GM21515 (cell line): ENCODE data around the gene WFDC1.

Source experiments
- ATAC-seq: cut with Tn5 transposase; IDR thresholded peaks from one replicate; pipeline ENCODE4 v1.9.1; 2021; ENCODE audit not compliant: unreplicated experiment

Gene WFDC1, protein sequence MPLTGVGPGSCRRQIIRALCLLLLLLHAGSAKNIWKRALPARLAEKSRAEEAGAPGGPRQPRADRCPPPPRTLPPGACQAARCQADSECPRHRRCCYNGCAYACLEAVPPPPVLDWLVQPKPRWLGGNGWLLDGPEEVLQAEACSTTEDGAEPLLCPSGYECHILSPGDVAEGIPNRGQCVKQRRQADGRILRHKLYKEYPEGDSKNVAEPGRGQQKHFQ

DNA sequence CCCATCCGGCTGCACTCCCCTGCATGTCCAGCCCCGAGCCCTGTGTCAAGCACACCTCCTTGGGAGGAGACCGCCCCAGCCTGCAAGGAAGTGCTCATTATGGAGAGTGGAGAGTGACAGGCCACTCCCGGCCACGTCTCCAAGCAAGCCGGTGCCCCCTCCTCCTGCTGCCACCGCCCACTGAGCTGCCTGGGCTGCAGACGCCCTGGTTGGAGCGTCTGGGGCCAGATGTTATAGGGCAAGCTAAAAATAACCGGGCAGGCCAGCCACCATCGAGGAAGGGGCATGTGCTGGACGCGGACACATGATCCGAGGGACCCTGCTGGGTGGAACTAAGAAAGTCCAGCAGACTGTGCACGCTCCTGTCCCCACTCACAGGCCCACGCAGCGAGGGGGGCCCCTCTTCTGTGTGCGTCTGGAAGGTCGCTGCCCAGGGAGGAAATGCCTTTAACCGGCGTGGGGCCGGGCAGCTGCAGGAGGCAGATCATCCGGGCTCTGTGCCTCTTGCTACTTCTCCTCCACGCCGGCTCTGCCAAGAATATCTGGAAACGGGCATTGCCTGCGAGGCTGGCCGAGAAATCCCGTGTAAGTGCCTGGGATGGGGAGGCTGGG is at the start of gene WFDC1:
TSS of gene WFDC1 (plus strand) at position 348 of the 612 bp plus-strand sequence. CDS start at position 442, 94 bp downstream.
- ATAC-seq: no peak

DNA sequence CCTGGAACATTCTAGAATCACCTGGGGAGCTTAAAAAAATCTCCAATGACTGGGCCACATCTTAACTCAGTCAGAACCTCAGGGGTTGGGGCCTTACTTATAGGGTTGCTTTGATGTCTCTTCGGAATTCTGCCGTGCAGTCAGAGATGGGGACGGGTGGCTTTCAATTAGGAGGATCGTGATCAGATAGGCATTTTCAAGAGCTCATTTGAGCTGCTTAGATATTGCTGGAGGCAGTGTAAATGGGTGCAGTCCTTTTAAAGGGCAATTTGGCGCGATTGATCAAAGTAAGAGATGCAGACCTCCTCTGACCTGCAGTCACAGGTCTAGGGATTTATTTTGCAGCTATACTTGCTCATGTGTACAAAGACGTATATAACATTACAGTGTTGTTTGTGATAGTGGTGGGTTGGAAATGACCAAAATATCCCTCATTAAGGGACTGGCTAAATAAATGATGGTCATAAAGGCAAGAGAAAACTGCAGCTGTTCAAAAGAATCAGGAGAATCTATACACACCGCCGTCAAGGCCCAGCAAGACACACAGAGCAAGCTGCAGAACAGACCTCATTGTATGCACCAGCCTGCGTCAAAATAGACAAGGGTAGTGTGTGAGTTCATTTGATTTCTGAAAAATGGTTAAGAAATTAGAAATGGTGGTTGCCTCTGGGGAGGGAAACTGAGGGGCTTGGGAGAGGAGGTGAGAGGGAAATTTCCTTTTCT is 48.6 kb upstream of the WFDC1 start:
- no peak for ATAC-seq

DNA sequence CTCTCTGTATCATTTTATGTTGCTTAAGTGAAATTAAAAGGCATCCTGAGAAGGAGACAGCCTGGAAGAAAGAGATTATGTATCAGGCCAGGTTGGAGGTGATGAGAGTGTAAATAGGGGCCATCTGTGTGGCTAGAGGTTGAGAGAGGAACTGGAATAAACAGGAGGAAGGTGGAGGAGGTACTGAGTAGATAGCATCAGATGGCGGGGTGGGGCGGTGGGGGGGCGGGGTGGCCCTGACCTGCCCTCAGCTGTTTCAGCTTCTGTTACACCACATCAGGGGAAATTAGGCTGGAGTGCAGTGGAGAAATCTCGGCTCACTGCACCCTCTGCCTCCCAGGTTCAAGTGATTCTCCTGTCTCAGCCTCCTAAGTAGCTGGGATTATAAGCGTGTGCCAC is 48.0 kb upstream of the WFDC1 start:
- ATAC-seq: no peak

DNA sequence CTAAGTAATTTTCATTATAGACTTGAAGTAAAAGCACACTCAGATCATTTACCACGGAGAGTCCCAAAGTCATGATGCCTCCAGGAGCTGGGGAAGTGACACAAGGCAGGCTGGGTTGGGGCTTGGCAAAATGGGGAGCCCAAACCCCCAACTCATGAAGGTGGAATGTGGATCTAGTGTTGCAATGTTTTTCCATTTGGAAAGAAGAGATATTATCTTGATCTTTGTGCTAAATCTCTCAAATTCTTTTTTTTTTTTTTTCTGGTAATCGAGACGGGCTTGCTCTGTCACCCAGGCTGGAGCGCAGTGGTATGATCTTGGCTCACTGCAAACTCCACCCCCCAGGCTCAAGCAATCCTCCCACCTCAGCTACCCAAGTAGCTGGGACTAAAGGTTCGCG is 47.3 kb upstream of the WFDC1 start:
- ATAC-seq: no peak

DNA sequence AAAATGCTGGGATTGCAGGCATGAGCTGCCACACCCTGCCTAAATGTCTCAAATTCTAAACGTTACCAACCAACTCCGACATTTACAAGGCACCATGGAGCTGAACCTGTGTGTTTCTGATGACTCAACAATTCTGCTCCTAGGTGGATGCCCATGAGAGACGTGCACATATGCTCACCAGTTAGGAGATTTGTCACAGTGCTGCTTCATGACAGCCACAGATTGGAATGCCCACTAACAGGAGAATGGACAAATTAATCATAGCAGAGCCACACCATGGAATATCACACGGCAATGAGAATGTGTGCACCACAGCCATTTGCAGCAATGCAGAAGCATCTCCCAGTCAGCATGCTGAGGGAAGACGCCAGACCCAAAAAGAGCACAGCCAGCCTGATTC is 46.8 kb upstream of the WFDC1 start:
- ATAC-seq: no peak

DNA sequence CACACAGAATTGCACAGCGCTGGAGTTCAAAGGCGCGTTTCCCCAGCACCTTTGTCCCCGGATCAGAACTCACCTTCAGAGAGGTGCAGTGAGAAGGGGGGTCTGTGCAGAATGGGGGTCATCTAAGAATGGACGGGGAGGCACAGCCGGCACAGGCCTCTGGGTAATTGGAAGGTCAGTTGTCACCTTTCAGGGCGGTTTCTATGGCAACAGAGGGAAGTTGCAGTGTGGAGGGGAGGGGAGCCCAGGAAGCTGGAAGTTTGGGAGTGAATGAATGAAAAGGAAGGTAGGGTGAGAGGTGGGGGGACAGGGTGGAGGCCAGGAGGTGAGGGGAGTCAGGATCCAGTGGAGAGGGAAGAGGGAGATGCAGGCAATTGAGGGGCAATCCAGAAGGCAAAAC is 42.5 kb upstream of the WFDC1 start:
- no peak for ATAC-seq

DNA sequence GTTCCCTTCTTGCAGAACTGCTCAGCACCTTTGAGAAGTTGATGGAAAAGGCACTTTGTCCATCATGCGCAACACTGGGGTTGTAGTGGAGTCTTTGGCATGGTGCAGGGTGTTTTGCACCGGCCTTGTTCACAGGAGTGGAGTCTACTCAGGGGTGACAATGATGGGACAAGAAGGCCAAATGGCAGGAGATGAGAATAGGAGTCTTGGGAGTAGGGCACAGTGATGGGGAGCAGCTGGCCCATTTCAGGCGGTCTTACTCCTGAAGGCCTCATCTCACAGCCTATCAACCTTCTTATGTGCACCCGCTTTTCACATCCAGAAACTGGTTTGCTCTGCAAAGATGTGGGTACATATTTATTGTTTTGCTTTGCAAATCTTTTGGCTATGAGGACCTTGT is 41.5 kb upstream of the WFDC1 start:
- no peak for ATAC-seq

DNA sequence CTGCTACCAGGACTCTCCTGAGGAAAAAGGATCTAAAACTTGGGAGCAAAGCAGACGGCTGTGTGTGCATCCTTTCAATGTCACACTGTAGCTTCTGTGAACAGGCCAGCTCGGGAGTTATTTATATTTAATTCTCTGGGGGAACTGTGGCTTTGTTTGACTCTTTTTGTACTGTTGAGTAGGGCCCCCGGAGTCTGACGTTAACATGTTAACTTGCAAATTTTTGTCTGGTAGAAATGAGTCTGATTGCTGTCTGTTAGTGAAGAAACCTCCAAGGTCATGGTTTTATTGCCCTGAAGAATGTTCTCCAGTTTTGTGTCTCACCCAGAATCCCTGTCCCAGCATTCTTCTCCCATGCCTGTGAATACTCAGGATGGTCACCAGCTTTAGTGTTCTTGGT is 40.6 kb upstream of the WFDC1 start:
- ATAC-seq: no peak

DNA sequence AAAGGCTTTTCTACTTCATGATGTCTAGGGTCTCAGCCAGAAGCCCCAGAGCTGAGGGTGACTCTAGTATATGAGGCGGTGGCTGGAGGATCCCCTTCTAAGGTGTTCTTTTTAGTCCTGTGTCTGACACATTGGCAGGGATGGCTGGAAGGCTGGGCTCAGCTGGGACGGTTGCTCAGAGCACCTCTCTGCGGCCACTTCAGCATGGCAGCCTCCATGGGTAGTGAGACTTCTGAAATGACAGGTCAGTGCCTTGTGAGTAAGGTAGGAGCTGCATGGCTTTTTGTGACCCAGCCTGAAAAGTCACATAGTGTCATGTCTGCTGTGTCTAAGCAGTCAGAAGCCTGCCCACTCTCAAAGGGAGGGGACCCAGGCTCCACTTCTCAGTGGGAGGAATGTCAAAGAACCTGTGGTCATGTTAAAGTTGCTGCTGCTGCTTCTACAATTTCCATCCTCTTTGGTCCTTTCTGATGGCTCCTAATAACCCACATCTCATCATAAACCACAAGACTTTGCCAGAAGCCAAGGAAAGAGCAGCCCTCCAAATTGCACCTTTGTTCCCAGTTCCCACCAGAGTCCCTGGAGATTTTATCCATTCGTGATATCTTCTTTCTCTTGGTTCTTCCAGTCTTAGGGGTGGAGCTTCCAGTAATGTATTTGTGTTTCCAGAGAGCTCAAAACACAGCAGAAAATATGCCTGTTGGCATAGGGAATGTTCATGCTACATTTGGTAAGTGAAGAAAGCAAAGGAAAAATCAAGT is 39.4 kb upstream of the WFDC1 start:
- ATAC-seq: no peak

DNA sequence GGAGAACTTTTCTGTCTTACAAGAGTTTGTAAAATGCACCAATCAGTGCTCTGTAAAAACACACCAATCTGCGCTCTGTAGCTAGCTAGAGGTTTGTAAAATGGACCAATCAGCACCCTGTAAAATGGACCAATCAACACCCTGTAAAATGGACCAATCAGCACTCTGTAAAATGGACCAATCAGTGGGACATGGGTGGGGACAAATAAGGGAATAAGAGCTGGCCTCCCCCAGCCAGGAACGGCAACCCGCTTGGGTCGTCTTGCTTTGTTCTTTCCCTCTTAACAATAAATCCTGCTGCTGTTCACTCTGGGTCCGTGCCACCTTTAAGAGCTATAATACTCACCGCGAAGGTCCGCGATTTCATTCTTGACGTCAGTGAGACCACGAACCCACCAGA is 36.4 kb upstream of the WFDC1 start:
- ATAC-seq: no peak

DNA sequence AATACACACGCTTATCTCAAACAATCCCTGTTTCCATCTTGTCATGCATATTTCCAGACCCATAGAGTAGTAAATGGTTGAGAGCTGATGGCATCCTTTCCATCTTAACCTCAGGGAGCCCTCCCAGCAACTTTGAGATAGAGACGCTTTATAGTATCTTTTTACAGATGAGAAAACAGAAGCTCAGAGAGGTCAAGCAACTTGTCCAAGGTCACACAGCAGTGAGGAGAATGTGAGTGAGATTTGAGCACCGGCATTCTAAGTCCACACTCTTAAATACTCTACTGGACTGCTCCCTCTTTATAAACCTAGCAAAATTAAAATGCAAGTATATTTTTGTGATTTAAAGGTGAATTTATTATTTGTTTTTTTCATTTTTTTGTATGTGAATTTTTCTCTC is 35.0 kb upstream of the WFDC1 start:
- ATAC-seq: no peak

DNA sequence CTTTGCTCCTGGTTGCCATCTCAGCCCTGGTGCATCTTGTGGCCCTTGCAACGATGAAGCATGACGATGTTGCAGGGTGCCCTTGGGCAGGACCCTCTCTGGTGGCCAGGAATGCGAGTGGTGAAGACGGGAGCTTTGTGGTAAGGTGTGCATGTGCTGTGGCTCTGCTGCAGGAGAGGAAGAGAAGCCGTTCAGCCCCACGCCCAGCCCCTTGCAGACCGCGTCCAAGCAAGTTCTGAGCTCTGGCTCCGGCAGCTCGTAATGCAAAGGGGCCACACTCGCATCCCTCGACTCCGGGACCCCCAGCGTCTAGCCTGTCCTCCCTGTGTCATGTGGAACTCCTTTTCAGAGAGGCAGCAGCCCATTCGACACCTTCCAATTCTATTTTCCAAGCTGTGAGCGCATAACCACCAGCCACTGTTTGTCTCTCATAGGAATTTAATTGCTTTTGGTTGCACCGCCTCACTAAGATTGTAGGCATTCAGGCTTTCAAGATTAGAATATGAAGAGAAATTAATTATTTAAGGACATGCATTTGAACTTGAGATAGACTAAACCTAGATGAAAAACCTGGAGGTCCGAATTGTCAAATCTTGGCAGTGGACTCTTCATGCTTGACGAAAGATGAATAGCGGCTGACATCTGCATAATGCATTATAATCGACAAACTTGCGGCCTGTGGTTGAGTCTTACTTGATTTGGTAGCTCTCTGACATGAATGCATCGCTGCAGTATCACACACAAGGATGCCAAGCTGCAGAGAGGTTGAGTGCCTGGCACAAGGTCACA is 33.7 kb upstream of the WFDC1 start:
- ATAC-seq: no peak

DNA sequence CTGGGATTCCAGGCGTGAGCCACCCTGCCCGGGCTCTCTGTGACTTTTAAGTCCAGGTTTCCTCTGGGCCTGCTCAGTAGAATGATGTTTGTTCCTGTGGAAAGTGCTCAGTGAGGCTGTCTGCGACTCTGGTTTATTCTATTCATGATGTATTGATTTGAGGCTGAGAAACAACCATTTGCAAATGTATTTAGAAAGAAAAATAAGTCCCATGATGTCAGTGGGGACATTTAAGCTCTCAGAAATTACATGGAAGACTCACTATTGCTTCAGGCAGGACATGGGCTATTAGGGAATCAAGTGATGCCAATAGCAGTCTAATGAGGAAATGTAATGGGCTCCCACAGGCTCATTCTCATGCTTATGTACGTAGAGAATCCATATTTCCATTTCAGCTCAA is 32.6 kb upstream of the WFDC1 start:
- no peak for ATAC-seq

DNA sequence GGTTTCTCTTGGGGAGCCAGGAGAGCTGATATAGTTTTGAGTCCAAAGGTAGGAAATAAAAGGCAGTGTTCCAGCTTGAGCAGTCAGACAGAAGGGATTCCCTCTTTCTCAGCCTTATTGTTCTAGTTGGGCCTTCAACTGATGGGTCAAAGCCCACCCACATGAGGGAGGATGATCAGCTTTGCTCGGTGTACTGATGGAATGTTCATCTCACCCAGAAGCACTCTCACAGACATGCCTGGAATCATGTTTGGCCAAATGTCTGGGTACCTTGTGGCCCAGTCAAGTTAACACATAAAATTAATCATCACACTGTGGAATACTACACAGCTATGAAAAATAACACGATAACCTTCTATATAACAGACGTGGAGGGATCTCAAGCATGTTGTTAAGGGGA is 31.7 kb upstream of the WFDC1 start:
- ATAC-seq: no peak

DNA sequence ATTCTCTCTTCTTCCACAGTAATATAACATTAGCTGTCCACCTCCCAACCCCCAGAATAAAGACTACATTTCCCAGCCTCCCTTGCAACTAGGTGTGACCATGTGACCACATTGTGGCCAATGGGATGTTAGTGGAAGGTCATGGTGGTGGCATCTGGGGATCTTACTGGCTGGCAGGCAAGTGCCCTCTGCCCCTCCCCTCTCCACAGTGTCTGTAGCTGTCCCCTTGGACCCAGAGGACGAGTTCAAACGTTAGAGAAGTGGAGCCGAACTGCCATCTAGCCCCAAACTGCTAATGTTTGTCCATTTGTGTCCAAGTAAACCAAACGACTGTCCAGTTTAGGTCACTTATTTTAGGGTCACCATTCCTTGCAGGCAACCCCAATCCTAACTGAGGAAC is 28.2 kb upstream of the WFDC1 start:
- no peak for ATAC-seq

DNA sequence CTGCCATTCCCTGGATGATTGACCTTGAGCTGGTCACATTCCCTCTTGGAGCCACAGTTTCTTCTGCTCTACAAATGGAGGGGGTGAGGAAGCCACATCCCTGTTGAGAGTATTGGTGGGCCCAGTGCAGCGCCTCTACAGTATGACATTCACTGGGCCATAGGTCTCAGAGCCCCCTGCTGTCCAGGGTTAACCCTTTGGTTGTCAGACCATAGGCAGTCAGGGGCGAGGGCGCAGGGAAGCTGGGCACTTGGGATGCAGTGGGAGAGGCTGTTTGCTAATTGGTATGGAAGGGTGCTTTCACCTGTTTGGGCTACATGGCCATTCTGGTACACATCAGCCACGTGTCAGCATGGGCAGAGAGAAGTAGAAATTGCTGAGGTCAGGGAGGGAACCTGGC is 27.3 kb upstream of the WFDC1 start:
- no peak for ATAC-seq

DNA sequence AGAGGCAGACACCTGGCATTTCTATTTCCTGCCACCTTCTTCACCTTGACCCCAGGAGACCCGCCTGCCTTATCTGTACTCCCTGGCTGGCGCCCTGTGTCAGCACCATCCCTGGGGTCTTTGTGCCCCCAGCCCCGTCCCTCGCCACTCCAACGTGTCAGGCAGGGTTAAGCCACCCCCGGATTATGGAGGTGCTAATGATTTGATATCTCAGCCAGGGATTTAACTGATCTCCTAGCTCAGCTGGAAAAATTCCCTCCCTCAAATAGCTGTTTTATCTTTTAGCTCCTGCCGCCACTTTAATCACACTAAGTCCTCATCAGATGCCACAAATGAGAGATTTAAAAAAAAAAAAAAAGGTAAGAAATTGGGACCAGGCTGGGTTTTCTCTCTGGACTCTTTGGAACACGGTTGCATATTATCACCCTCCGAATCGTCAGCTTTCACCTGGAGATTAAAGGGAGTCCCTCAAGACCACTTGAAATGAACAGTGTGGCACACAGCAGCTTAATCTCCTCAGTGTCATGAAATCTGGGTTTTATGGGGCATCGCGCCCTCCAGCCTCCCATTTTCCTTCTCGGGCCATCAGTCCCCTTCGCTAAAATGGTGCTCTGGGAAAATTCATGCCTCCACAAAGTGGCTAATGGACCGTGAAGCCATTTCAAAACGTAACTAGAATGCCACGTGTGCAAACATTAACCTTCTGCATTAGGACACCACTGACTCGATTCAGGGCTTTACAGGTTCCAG is 26.2 kb upstream of the WFDC1 start:
- no peak for ATAC-seq

DNA sequence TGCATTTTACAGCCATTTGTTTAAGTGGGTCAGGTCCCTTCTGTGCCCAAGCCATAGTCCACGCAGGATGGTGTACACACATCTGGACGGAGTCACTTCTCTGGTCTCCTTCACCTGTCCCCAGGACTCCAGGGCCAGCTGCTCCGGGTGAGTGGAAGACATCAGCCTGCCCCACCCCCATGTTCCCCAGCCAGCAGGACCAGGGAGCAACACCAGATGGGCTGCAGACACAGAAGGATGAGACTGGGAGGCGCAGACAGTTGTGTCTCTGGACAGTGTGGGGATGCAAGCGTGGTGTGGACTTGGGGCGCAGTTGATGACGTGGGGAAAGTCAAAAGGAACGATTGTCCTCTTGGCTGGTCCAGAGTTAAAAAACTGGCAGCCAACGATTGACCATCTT is 24.6 kb upstream of the WFDC1 start:
- no peak for ATAC-seq

DNA sequence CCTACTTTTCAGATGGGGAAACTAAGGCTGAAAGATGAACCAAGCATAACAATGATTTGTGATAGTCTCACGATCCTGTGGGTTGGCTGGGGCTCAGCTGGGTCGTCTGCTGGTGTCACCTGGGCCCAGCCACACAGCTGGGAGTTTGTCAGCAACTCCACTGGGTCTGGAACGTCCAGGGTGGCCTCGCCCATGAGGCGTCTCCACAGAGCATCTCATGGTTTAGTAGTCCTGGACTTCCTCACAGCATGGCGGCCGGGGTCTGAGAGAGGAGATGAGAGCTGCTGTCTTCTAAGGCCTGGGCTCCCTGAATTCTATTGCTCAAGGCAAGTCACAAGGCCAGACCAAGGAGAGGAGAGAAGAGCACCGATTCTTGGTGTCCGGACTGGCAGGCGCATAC is 24.1 kb upstream of the WFDC1 start:
- ATAC-seq: no peak

DNA sequence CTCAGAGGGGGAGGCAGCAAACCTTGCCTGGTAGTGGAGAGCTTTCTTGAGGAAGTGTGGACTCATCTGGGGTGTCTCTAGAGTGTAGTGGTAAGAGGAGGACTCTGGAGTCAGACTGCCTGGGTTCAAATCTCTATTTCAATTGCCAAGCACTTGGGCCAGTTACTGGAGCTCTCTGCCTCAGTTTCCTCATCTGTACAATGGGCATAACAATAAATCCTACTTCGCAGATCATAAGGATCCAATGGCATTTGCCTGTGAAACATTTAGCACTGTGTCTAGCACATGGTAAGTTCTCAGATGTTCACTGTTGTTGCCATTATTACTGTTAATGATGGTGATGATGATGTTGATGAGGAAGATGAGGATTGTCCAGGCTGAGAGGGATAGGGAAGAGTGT is 23.6 kb upstream of the WFDC1 start:
- no peak for ATAC-seq
